ENCODE results near the gene HS3ST6. TPM values are rescaled to one million over a fixed set of nuclear protein-coding genes. Genes with fewer than 3 reads are reported as not detected.
A peak's percentile ranks its signal among the peaks of the same experiment; 100 is the strongest.
"Not testable (repeated sequence)": the region's sequence is repeated elsewhere in the genome, so short reads cannot be mapped to it uniquely, and the experiment has no call there.

HS3ST6 gene
- total and polyA plus RNA-seq, 12 donors, result 0.03 TPM; not detected in 11

- no peak overlapping the region for H3K4me3 ChIP-seq
- 55 to 58% methylated on average over 6 of the region's 6 CpGs for WGBS, 2 donors
- H3K27ac ChIP-seq, result no peak overlapping the region
- intact Hi-C loops (cut with DNase I), result no loop called here
- TF ChIP-seq CTCF (IDR thresholded peaks at IDR 0.05), result no peak
- peaks cover 0 to 4% (median 0%) of the 10 kb centered on the region in 9 donors for H3K4me1 ChIP-seq
- ATAC-seq (no peak), DNase-seq (no peak)
- H3K27me3 ChIP-seq, result peaks cover 3 to 94% (median 72%) of the 10 kb centered on the region in 7 donors
- no peaks in the 10 kb centered on the region for H3K9me3 ChIP-seq
- H3K36me3 ChIP-seq, result no peaks in the 10 kb centered on the region
Observed at GRCh38 chr16:1877089-1877488, 41.1 kb downstream of the HS3ST6 start.

- ATAC-seq, result no peak
- TF ChIP-seq CTCF (IDR thresholded peaks at IDR 0.05), result no peak
- H3K9me3 ChIP-seq, result no peaks in the 10 kb centered on the region
- peaks cover 0 to 4% (median 0%) of the 10 kb centered on the region in 9 donors for H3K4me1 ChIP-seq
- H3K27ac ChIP-seq, result no peak overlapping the region
- DNase-seq, result no peak
- H3K36me3 ChIP-seq, result no peaks in the 10 kb centered on the region
- intact Hi-C loops (cut with DNase I), result no loop called here
- no peak overlapping the region for H3K4me3 ChIP-seq
- H3K27me3 ChIP-seq, result peaks cover 7 to 96% (median 72%) of the 10 kb centered on the region in 7 donors
- WGBS, 2 donors, result 70 to 76% methylated on average over 7 of the region's 7 CpGs
Observed at GRCh38 chr16:1876468-1876867, 41.7 kb downstream of the HS3ST6 start.

- ATAC-seq; DNase-seq; H3K9me3 ChIP-seq; H3K36me3 ChIP-seq; H3K27ac ChIP-seq; H3K4me1 ChIP-seq; H3K4me3 ChIP-seq; intact Hi-C loops (cut with DNase I): not testable (repeated sequence)
- WGBS, 2 donors, result 87 to 90% methylated on average over 13 of the region's 13 CpGs
- H3K27me3 ChIP-seq, result peaks cover 7 to 94% (median 71%) of the 10 kb centered on the region in 7 donors
Observed at GRCh38 chr16:1876066-1876465, 42.1 kb downstream of the HS3ST6 start.

GRCh38 chr16:1874854-1875253 is 43.4 kb downstream of the HS3ST6 start:
- H3K4me1 ChIP-seq, result peaks cover 0 to 4% (median 0%) of the 10 kb centered on the region in 9 donors
- peaks cover 7 to 87% (median 67%) of the 10 kb centered on the region in 7 donors for H3K27me3 ChIP-seq
- ATAC-seq (no peak), DNase-seq (no peak)
- intact Hi-C loops (cut with DNase I), result no loop called here
- no peak for TF ChIP-seq CTCF (IDR thresholded peaks at IDR 0.05)
- H3K36me3 ChIP-seq, result no peaks in the 10 kb centered on the region
- 48 to 52% methylated on average over 6 of the region's 6 CpGs for WGBS, 2 donors
- H3K4me3 ChIP-seq, result no peak overlapping the region
- H3K27ac ChIP-seq, result no peak overlapping the region
- no peaks in the 10 kb centered on the region for H3K9me3 ChIP-seq

GRCh38 chr16:1871974-1872635 is 46.1 kb downstream of the HS3ST6 start, which contains the start of gene MEIOB:
MEIOB (minus strand) TSS chr16:1872164; CDS start chr16:1868175, 3,989 bp downstream.
- H3K27me3 ChIP-seq, result peaks cover 7 to 82% (median 47%) of the 10 kb centered on the region in 7 donors
- WGBS, 2 donors, result 6 to 10% methylated on average over 55 to 68 of the region's 68 CpGs
- ATAC-seq, result peak in 3 of 8 donors; percentile 42 to 79 (median 47)
- H3K4me1 ChIP-seq, result peaks cover 0 to 4% (median 0%) of the 10 kb centered on the region in 9 donors
- peak within 1 kb of the TSS in 1 of 10 donors; percentile 20 for H3K4me3 ChIP-seq
- H3K9me3 ChIP-seq, result no peaks in the 10 kb centered on the region
- TF ChIP-seq CTCF (IDR thresholded peaks at IDR 0.05), result no peak
- no peaks in the 10 kb centered on the region for H3K36me3 ChIP-seq
- peak in 1 of 2 donors; percentile 16 for DNase-seq
- H3K27ac ChIP-seq, result no peak within 1 kb of the TSS
- intact Hi-C loops (cut with DNase I), result no loop called here

All from heart right ventricle (tissue), 16 donors.